Large intestine (tissue), 1 donor: ENCODE results near the gene CLOCK. TPM values are rescaled to one million over a fixed set of nuclear protein-coding genes. Genes with fewer than 3 reads are reported as not detected.

Source experiments
- polyA plus RNA-seq: library from polyadenylated mRNA; unstranded; fragments of 120-200 nt; gene quantifications from one replicate; pipeline ENCODE4 v1.2.1, GENCODE V29; 2013

Gene CLOCK
- polyA plus RNA-seq, 1 donor: 16.5 TPM

Other genes starting within 250 kb of the CLOCK start
- gene SRD5A3, start 200.7 kb downstream of the CLOCK start, polyA plus RNA-seq: 20.6 TPM
- gene TMEM165, start 151.0 kb downstream of the CLOCK start, polyA plus RNA-seq: 59.3 TPM
- not detected for gene PDCL2, start 45.3 kb upstream of the CLOCK start, polyA plus RNA-seq
- gene NMU, start 89.4 kb upstream of the CLOCK start, polyA plus RNA-seq: 1.3 TPM